Suppressor macrophage treated with lipopolysaccharide for 1 hour (primary cell): ENCODE data around the gene CYTH1.
A peak's percentile ranks its signal among the peaks of the same experiment; 100 is the strongest.

Experiments
- DNase-seq, 3 donors: peaks; one replicate each; pipeline ENCODE4 v3.0.0-alpha.2; 2020 to 2022

The CYTH1 gene

DNA sequence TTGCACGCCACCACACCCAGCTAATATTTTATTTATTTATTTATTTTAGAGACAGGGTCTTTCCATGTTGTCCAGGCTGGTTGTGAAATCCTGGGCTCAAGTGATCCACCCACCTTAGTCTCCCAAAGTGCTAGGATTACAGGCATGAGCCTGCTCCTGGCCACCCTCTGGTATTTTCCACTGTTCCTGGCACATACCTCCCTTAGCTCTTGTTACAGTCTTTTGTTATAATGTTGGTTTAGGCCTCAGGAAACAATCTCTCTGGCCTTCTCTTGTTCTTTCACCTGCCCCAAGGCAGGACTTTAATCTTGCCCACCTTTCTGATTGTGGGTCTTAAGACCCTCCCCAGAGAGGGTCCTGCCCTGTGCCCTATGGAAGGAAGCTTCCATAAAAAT, 3.6 kb upstream of the CYTH1 start:
- DNase-seq, result no peak

DNA sequence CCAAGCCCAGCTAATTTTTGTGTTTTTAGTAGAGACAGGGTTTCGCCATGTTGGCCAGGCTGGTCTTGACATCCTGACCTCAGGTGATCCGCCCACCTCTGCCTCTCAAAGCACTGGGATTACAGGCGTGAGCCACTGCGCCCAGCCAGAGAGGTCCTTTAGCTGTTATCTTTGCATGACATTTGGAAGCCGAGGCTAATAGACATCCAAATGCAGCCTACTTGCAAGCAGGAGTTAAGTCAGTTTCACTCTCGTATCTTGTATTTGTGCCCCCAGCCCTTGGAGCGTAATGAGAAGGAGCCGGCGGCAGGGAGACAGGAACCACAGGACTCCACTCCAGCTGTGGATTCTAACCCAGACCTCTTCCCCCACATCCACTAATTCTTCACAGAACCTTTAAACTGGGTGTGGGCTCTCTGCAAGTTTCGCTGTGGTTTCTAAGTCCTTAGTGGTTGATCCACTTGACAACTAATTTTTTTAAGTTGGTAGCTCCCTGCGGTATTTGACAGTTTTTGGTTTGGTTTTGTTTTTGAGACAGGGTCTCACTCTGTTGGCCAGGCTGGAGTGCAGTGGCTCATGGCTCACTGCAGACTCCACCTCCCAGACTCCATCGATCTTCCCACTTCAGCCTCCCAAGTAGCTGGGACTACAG, 3.1 kb upstream of the CYTH1 start:
- no peak for DNase-seq

GRCh38 chr17:78784352-78784751, 2.3 kb upstream of the CYTH1 start:
- no peak for DNase-seq

- DNase-seq, result no peak
Observed at GRCh38 chr17:78783711-78784324, 1.7 kb upstream of the CYTH1 start.

GRCh38 chr17:78781104-78781892, 775 bp downstream of the CYTH1 start:
- peak; percentile 52 to 66 (median 54) for DNase-seq

- no peak for DNase-seq
Observed at GRCh38 chr17:78780335-78780734, 1.7 kb downstream of the CYTH1 start.

- peak in 2 of 3 donors; percentile 20 to 33 for DNase-seq
Observed at GRCh38 chr17:78779850-78780249, 2.2 kb downstream of the CYTH1 start.

DNA sequence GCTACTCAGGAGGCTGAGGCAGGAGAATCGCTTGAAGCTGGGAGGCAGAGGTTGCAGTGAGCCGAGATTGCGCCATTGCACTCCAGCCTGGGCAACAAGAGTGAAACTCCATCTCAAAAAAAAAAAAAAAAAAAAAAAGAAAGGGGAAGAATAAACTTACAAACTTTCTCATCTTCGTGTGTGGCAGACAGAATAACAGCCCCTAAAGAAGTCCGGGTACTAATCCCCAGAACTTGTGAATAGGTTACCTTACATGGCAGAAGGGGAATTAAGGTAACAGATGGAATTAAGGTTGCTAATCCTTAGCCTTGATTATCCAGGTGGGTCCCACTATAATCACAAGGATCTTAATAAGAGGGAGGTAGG, 2.8 kb downstream of the CYTH1 start:
- peak; percentile 29 to 59 (median 46) for DNase-seq

GRCh38 chr17:78777881-78778280, 4.2 kb downstream of the CYTH1 start:
- DNase-seq, result peak in 2 of 3 donors; percentile 39 to 58

GRCh38 chr17:78774956-78775571, 7.0 kb downstream of the CYTH1 start:
- peak; percentile 43 to 59 (median 53) for DNase-seq

DNA sequence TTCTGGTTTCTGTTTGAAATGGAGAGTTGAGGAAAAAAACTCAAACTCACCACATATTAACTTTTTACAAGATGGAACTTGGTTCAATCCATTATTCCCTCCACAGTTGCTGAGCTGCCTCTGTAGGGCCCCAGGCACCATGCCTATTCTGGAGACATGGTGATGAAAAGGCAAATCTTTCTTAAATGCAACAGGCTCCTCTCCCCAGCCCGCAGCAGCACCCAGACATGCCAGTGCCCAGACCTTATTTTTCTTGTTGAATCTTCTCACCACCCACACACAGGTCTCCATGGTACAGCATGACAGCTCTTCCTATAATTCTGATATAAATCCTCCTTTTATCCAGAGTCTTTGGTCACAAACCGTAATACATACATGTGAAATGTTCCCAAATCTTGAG, 7.6 kb downstream of the CYTH1 start:
- peak in 2 of 3 donors; percentile 27 to 39 for DNase-seq

- DNase-seq, result peak; percentile 55 to 85 (median 79)
Observed at GRCh38 chr17:78771758-78772382, 10.2 kb downstream of the CYTH1 start.

DNA sequence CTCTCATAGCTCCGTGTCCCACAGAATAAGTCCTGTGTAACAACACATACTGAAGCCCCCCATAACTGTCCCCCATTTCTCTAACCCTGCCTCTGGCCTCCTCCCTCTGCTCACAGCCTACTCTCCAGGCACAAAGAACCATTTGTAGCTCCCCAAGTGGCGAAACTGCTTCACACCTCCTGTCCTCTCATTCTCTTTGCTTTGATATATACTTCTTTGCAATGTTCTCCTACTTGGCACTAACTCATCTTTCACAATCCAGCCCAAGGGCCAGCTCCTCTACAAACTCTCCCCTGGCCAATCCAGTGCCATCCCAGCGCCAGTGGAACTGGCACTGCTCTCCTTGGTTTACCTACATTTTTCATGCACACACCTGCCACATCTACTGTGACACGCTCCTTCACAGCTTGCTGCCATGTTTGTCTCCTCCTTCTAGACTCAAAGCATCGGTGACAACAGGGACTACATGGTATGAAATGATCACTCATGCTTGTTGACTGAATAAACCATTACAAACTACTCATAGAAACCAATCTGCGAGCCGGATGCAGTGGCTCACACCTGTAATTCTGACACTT, 12.8 kb downstream of the CYTH1 start:
- DNase-seq, result no peak

GRCh38 chr17:78767806-78768205, 14.3 kb downstream of the CYTH1 start:
- DNase-seq, result no peak

DNA sequence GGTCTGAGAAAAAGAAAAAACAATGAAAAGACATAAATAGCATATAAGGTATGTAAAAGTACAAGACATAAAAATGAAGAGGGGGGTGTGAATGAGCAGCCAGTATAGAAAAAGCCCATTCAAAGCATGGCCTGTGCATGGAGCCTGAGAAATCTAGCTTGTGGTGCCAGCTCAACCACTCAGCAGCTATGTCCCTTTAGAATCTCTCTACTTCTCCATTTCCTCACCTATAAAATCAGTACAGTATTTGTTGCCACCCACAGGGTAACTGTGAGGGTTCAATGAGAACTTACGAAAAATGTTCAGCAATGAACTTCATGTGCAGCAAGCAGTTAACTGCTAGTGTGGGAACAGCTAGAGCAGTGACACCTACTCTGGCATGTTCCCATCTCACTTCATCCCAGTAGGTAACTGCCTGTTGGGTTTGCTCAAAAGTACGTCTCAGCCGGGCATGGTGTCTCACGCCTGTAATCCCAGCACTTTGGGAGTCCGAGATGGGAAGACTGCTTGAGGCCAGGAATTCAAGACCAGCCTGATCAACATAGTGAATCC, 15.3 kb downstream of the CYTH1 start:
- DNase-seq, result no peak

DNA sequence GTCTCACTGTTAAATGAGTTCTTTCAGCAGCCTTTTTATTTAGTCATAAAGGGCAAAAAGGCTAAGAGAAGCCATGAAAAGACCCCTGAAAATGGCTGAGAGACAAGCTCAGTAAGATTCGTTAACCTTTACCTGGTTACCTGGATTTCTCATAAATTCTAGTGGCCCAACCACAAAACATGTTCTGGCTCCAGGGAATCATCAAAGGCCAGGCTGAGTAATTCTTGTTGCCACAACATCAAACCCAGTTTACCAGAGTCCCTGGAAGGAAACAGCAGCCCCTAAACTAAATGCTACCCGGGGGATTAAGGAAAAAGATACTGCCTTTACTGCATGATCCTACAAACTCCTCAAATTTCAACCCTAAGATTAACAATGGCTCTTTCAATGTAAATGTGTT, 15.8 kb downstream of the CYTH1 start:
- no peak for DNase-seq

- DNase-seq, result no peak
Observed at GRCh38 chr17:78765821-78766220, 16.3 kb downstream of the CYTH1 start.

- DNase-seq, result no peak
Observed at GRCh38 chr17:78764871-78765270, 17.2 kb downstream of the CYTH1 start.

DNA sequence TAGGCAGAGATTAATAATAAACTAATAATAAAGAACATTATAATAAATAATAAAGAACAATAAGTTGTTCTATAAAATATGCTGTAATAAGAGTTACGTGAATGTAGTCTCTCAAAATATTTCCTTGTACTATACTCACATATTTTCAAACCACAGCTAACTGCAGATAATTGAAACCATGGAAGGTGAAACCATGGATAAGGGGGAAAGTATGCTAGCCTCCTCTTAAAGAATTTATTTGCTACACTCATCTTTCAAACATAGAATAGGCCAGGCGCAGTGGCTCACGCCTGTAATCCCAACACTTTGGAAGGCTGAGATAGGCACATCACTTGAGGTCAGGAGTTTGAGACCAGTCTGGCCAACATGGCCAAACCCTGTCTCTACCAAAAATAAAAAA, 18.5 kb downstream of the CYTH1 start:
- no peak for DNase-seq

GRCh38 chr17:78761789-78762406, 20.2 kb downstream of the CYTH1 start:
- DNase-seq, result peak in 1 of 3 donors; percentile 62

- no peak for DNase-seq
Observed at GRCh38 chr17:78759969-78760352, 22.1 kb downstream of the CYTH1 start.
